ENCODE data around the gene TPM2.

The TPM2 gene

DNA sequence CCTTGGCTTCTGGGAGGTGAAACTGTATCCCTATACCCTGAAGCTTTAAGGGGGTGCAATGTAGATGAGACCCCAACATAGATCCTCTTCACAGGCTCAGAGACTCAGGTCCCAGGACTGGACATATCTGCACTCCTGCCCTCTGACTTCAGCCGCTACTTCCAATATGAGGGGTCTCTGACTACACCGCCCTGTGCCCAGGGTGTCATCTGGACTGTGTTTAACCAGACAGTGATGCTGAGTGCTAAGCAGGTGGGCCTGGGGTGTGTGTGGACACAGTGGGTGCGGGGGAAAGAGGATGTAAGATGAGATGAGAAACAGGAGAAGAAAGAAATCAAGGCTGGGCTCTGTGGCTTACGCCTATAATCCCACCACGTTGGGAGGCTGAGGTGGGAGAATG, 10.6 kb downstream of the TPM2 start:
- no peak for DNase-seq (ENCODE audit: low read depth in 2 of 2)

DNA sequence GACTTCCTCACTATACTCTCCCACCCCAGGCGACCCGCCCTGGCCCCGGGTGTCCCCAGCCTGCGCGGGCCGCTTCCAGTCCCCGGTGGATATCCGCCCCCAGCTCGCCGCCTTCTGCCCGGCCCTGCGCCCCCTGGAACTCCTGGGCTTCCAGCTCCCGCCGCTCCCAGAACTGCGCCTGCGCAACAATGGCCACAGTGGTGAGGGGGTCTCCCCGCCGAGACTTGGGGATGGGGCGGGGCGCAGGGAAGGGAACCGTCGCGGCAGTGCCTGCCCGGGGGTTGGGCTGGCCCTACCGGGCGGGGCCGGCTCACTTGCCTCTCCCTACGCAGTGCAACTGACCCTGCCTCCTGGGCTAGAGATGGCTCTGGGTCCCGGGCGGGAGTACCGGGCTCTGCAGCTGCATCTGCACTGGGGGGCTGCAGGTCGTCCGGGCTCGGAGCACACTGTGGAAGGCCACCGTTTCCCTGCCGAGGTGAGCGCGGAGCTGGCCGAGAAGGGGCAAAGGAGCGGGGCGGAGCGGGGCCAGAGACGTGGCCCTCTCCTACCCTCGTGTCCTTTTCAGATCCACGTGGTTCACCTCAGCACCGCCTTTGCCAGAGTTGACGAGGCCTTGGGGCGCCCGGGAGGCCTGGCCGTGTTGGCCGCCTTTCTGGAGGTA, 13.9 kb downstream of the TPM2 start:
- DNase-seq (ENCODE audit: low read depth in 2 of 2), result peak in 1 of 2 donors; percentile 25

- DNase-seq (ENCODE audit: low read depth in 2 of 2), result no peak
Measured at GRCh38 chr9:35675204-35675603, 14.5 kb downstream of the TPM2 start.

DNA sequence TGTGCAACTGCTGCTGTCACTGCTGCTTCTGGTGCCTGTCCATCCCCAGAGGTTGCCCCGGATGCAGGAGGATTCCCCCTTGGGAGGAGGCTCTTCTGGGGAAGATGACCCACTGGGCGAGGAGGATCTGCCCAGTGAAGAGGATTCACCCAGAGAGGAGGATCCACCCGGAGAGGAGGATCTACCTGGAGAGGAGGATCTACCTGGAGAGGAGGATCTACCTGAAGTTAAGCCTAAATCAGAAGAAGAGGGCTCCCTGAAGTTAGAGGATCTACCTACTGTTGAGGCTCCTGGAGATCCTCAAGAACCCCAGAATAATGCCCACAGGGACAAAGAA, 15.7 kb downstream of the TPM2 start:
- no peak for DNase-seq (ENCODE audit: low read depth in 2 of 2)

DNA sequence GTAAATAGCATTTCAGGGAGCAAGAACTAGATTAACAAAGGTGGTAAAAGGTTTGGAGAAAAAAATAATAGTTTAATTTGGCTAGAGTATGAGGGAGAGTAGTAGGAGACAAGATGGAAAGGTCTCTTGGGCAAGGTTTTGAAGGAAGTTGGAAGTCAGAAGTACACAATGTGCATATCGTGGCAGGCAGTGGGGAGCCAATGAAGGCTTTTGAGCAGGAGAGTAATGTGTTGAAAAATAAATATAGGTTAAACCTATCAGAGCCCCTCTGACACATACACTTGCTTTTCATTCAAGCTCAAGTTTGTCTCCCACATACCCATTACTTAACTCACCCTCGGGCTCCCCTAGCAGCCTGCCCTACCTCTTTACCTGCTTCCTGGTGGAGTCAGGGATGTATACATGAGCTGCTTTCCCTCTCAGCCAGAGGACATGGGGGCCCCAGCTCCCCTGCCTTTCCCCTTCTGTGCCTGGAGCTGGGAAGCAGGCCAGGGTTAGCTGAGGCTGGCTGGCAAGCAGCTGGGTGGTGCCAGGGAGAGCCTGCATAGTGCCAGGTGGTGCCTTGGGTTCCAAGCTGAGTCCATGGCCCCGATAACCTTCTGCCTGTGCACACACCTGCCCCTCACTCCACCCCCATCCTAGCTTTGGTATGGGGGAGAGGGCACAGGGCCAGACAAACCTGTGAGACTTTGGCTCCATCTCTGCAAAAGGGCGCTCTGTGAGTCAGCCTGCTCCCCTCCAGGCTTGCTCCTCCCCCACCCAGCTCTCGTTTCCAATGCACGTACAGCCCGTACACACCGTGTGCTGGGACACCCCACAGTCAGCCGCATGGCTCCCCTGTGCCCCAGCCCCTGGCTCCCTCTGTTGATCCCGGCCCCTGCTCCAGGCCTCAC, 16.3 kb downstream of the TPM2 start, which contains the start of gene CA9:
TSS of gene CA9 (plus strand) at position 797 of the 893 bp plus-strand sequence. CDS start at position 829, 32 bp downstream.
- no peak for DNase-seq (ENCODE audit: low read depth in 2 of 2)

GRCh38 chr9:35669331-35670145, 20.2 kb downstream of the TPM2 start:
- no peak for DNase-seq (ENCODE audit: low read depth in 2 of 2)

DNA sequence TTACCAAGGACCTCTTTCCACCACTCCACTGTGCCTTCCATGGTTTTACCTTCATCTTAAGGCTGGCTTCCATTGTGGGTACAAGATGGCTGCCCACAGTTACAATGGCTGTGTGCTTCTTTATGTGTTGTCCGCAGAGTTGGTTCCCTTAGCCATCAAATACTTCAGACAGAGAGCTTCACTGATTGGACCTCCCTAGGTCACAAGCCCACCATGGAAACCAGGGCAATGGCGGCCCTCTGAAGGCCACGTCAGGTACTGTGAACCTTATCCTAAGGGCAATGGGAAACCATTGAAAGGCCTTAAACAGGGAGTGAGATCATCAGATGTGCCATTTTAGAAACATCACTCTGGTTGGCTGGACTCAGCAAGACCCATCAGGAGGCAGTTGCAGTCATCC, 21.8 kb downstream of the TPM2 start:
- DNase-seq (ENCODE audit: low read depth in 2 of 2), result no peak

- no peak for DNase-seq (ENCODE audit: low read depth in 2 of 2)
Measured at GRCh38 chr9:35666549-35666948, 23.2 kb downstream of the TPM2 start.

DNA sequence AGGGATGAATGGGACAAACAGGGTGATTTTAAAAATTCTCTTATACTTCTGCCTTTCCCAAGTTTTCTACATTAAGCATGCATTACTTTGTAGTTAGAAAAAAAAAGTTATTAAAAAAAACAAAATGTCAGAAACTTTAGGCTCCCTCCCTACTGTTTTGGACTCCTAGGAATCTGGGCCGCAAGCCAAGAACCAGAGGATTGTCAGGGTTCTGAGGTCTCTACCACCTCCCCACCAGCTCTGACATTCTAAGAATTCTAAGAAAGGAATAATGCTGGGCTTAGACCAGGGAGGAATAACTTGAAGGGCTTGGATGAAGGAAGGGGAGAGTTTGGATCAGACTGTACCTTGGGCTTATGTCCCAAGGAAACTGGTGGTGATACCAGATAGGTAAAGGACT, 23.7 kb downstream of the TPM2 start:
- DNase-seq (ENCODE audit: low read depth in 2 of 2), result no peak

DNA sequence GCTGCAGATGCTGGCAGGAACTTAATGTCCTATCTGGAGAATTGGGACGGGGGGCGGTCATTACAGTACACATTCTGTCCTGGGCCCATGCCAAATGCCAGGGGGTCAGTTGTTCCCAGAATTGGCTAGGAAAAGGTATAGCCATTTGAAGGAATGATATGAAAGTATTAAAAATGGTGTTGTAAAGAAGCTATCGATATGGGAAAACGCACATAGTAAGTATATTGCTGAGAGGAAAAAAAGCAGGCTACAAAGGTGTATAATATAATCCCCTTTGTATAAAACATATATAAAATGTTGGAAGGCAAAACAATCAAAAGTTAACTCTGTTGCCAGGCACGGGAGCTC, 24.3 kb downstream of the TPM2 start:
- DNase-seq (ENCODE audit: low read depth in 2 of 2), result no peak

GRCh38 chr9:35664531-35665470, 24.9 kb downstream of the TPM2 start, which contains the start of gene ARHGEF39:
Gene ARHGEF39 (minus strand): TSS chr9:35665195. CDS start chr9:35665169, 26 bp downstream.
- DNase-seq (ENCODE audit: low read depth in 2 of 2), result peak in 1 of 2 donors; percentile 68

- DNase-seq (ENCODE audit: low read depth in 2 of 2), result no peak
Measured at GRCh38 chr9:35662437-35662836, 27.3 kb downstream of the TPM2 start.

- no peak for DNase-seq (ENCODE audit: low read depth in 2 of 2)
Measured at GRCh38 chr9:35661756-35662350, 27.9 kb downstream of the TPM2 start.

- DNase-seq (ENCODE audit: low read depth in 2 of 2), result no peak
Measured at GRCh38 chr9:35660966-35661415, 28.7 kb downstream of the TPM2 start.

- DNase-seq (ENCODE audit: low read depth in 2 of 2), result no peak
Measured at GRCh38 chr9:35659340-35659739, 30.4 kb downstream of the TPM2 start.

DNA sequence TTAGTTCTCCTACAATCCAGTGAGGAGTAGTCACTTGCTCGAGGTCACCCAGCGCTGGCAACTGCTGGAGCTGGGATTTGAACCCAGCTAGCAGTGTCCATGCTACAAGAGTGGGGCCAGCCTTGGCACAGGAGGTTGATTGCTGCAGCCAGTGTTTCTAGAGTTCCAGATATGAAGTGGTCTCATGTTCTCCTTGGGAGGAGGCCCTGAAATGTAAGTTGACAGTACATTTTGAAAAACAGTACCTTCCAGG, 30.8 kb downstream of the TPM2 start:
- no peak for DNase-seq (ENCODE audit: low read depth in 2 of 2)

DNA sequence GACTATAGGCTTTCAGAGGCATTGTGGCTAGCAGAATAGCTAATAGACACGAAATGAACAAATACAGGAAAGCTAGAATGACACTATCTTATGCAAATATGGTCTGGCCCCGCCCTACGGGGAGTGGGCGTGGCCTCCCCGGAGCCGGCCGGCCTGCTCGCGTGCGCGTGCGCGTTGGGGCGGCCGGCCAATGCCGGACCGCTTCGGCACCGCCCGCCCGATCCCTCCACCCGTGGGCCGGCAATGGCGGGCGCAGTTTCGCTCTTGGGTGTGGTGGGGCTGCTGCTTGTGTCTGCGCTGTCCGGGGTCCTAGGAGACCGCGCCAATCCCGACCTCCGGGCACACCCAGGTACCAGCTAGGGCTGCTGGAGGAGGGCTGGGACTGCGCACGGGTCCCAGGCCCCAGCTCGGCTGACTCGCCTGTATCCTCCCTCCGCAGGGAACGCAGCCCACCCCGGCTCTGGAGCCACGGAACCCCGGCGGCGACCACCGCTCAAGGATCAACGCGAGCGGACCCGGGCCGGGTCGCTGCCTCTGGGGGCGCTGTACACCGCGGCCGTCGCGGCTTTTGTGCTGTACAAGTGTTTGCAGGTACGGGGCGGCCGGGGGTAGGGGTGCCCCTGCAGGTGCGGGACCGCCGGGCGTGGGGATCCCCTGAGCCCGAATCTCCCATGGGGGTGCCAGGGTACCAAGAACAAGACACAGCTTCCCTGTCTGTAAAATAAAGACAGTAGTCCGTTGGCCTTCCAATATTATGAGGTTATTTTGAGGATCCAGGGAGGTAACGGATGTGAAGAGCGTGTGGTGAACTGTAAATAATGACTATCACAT, 31.4 kb downstream of the TPM2 start, which contains the start of gene CCDC107:
TSS of gene CCDC107 (plus strand) at position 156 of the 831 bp plus-strand sequence. CDS start at position 244, 88 bp downstream.
- DNase-seq (ENCODE audit: low read depth in 2 of 2), result peak; percentile 73 to 74

DNA sequence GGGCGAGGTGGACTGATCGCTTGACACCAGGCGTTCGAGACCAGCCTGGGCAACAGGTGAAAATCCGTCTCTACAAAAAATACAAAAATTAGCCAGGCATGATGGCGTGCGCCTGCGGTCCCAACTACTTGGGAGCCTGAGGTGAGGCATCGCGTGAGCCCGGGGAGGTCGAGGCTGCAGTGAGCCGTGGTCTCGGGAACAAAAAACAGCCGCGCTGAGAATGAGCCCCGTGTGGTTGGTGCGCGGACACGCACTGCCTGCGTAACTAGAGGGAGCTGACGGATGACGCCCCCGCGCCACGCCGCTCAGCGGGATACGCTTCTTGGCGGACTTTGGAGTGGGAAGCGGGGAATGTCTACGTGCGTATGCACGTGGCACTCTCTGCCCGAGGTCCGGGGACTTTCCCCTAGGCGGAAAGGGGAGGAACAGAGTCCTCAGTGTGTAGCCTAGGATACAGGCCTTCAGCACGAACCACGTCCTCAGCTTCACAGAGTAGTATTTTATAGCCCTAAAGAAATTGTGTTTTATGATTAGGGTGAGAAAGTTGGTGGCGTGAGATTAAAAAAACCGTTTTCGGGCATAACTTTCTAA, 32.1 kb downstream of the TPM2 start, which contains the start of gene RMRP:
TSS of gene RMRP (minus strand) at position 474 of the 591 bp plus-strand sequence.
- peak; percentile 87 to 96 for DNase-seq (ENCODE audit: low read depth in 2 of 2)

DNA sequence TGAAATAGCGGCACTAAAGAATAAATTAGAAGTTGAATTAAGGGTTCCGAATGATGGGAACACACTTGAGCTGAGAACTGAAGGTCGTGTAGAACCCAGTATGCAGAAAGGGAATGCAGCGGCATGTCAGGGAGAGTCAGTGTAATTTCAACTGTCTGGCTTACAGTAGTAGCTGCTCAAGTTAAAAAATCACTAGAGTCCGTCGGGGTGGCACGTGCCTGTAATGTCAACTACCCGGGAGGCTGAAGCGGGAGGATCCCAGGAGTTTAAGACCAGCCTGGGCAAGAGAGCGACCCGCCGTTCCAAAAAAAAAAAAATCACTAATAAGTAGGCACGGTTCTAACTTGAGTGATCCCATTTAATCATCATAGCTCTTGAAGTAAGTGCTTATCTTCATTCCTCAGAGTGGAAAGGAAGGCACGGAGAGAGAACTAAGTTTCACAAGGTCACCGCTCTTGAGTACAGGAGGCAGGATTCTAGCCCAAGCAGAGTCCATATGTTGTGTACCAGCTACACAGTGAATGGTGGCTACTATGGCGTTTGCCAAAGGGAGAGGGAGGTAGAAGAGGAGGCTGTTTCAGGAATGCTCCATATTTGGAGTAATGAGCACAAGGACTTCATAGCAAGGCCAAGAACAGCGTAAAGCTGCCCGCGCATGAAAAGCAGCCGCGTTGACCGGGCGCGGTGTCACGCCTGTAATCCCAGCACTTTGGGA, 32.7 kb downstream of the TPM2 start:
- no peak for DNase-seq (ENCODE audit: low read depth in 2 of 2)

All from activated CD4-positive, alpha-beta T cell treated with anti-CD3 and anti-CD28 coated beads for 24 hours (primary cell).